KOPT-K1 (cell line): ENCODE results near the gene STAB2.

Experiments
- H3K27ac ChIP-seq: fragments of 200-600 bp; sonication (generic); 2 replicates; pipeline ENCODE4 v1.5.1; 2016; ENCODE audit warnings: antibody characterized with exemption, mild to moderate bottlenecking, low read depth, low read length; ENCODE audit not compliant: poor library complexity, severe bottlenecking
- H3K36me3 ChIP-seq: fragments of 200-600 bp; sonication (generic); 2 replicates; pipeline ENCODE4 v1.5.1; 2017; ENCODE audit warnings: antibody characterized with exemption, mild to moderate bottlenecking, low read length, moderate library complexity; ENCODE audit not compliant: insufficient read depth
- H3K9me3 ChIP-seq: fragments of 200-600 bp; sonication (generic); 2 replicates; pipeline ENCODE4 v1.5.1; 2017; ENCODE audit warnings: antibody characterized with exemption, low read length, mild to moderate bottlenecking; ENCODE audit not compliant: insufficient read depth, poor library complexity, severe bottlenecking

Gene STAB2

GRCh38 chr12:103811791-103812190 lies 224.7 kb downstream of the STAB2 start:
- Histone ChIP-seq H3K9me3 (no peaks in the 10 kb centered on the region), H3K36me3 (peaks cover 28% of the 10 kb centered on the region), H3K27ac (no peak overlapping the region)

DNA sequence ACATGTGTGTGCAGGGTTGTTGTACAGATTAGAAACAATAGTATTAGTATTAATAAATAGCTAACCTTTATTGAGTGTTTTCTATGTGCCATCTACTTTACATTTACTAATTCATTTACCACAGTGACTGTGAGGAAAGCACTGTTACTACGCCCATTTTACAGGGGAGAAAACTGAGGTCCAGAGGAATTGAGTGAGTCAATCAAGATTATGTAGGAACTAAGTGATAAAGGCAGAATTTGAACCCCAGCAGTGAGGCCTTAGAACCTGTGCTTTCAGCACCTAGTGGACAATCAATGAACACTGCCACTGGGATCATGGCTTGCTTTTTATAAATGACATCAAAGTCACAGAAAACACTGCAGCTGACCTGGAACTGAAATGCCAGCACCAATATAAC lies 225.7 kb downstream of the STAB2 start:
- peaks cover 28% of the 10 kb centered on the region for H3K36me3 ChIP-seq
- no peak overlapping the region for H3K27ac ChIP-seq
- no peaks in the 10 kb centered on the region for H3K9me3 ChIP-seq

DNA sequence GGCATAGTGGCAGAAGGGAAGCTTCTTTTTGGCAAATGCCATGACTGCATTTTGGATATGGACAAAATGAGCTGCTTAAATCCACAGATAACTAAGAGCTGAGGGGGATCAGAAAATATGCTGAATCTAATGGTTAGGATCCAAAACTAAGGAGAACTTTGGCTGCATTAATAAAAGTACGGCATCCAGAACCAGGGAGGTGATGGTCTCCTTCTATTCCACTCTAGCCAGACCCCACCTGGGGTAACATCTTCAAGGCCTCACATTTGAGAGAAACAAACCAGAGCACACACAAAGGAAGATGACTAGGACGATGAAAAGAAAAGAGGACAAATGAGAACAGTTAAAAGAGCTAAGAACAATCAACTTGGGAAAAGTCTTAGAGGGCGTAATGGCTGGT lies 226.4 kb downstream of the STAB2 start:
- Histone ChIP-seq H3K9me3 (no peaks in the 10 kb centered on the region), H3K36me3 (peaks cover 28% of the 10 kb centered on the region), H3K27ac (no peak overlapping the region)

GRCh38 chr12:103813949-103814348 lies 226.9 kb downstream of the STAB2 start:
- no peak overlapping the region for H3K27ac ChIP-seq
- peaks cover 28% of the 10 kb centered on the region for H3K36me3 ChIP-seq
- H3K9me3 ChIP-seq = no peaks in the 10 kb centered on the region

GRCh38 chr12:103814436-103814835 lies 227.4 kb downstream of the STAB2 start:
- no peaks in the 10 kb centered on the region for H3K9me3 ChIP-seq
- H3K27ac ChIP-seq = no peak overlapping the region
- H3K36me3 ChIP-seq = peaks cover 28% of the 10 kb centered on the region
